HG02884 (cell line): ENCODE results near the gene ADAMTSL4.
"Not testable (repeated sequence)": the region's sequence is repeated elsewhere in the genome, so short reads cannot be mapped to it uniquely, and the experiment has no call there.

Experiments used
- ATAC-seq: cut with Tn5 transposase; IDR thresholded peaks from one replicate; pipeline ENCODE4 v1.9.1; 2021; ENCODE audit warnings: mild to moderate bottlenecking, moderate library complexity; ENCODE audit not compliant: unreplicated experiment

ADAMTSL4 gene

DNA sequence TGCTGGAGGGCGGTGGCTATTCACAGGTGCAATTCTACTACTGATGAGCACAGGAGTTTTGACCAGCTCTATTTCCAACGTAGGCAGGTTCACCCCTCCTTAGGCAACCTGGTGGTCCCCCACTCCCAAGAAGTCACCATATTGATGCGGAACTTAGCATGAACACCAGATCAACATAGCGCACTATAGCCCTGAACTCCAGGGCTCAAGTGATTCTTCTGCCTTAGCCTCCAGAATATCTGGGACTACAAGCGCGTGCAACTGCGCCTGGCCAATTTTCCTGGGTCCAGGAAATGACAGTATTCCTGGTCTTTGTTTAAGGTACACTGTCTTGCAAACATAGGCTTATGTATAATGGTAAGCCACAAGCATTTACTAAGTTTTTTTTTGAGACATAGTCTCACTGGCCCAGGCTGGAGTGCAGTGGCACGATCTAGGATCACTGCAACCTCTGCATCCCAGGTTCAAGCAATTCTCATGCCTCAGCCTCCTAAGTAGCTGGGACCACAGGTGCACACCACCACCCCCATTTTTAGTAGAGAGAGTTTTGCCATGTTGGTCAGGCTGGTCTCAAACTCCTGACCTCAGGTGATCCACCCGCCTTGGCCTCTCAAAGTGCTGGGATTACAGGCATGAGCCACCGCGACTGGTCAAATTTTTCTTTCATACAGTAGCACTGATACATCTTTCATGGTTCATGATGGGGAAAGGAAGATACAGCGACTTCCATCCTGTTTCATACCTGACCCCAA, 17.6 kb downstream of the ADAMTSL4 start:
- no peak for ATAC-seq

DNA sequence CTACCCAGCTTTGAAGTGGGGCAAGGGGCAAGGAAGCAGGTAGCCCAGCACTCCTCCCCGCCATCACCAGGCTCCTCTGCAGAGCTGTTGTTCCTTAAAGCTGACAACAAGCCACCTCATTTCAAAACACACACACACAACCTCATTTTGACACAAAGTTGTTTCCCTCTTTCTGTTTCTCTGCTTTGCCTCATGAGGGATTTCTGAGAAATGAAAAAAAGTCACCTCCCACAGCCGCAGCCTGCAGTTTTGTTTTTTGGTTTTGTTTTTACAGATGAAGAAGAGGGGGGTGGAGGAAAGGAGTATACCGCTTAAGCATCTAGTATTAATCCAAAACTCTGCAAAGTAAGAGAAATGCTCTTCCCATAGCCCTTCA, 18.1 kb downstream of the ADAMTSL4 start:
- ATAC-seq = no peak

DNA sequence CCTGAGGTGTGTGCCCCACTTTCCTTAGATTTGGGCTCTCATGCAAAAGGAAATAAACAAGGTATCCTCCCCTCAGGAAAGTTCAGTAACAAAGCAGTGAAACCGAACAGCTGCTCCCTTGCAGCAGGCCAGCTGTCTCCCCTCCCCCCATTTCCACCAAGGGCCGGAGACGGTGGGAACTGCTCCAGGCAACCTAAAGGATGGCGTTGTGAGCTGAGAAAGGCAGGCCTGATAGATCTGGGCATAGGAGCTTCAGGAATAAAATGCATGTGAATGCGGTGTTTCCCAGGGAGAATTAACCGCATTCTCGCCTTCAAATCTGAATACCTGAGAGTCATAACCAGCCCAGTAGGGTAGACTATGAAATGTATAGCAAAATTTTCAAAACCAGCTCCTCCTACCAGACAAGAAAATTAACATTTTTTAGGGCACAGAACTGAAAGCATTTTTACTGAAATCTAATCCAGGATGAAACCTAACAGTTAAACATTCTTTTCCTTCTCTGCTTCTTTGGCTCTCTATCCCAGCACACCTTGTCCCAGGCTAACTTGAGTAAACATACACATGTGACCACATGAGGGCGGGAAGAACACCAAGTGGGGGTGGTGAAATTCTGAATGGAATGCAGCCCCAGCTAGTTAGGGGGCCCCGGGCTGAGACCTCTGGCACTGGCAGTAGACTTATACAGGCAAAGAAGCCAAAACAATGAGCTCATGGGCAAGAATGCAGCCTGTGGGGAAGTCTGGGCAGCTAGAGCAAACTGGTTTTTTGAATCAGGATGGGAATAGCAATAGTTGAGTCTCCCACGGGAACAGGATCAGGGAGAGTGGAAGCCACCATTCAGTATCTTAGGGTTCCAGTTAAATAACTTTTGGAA, 18.7 kb downstream of the ADAMTSL4 start:
- ATAC-seq = no peak

DNA sequence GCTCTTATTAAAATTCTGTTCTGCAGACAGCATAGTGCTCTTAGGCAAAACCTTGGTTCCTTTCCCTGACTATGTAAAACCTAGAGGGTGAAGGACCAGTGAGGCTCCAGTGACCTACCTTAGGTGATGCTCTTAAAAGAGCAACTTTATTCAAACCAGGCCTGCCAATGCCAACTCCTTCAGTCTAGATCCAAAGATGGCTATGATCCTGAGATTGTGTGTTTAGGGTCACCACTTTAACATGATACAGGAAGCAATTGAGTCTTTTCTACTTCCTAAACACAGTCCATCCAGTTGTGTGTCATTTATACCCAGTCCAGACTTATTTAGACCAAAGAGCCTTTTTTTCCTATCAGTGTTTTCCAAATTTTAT, 19.4 kb downstream of the ADAMTSL4 start:
- ATAC-seq = no peak

DNA sequence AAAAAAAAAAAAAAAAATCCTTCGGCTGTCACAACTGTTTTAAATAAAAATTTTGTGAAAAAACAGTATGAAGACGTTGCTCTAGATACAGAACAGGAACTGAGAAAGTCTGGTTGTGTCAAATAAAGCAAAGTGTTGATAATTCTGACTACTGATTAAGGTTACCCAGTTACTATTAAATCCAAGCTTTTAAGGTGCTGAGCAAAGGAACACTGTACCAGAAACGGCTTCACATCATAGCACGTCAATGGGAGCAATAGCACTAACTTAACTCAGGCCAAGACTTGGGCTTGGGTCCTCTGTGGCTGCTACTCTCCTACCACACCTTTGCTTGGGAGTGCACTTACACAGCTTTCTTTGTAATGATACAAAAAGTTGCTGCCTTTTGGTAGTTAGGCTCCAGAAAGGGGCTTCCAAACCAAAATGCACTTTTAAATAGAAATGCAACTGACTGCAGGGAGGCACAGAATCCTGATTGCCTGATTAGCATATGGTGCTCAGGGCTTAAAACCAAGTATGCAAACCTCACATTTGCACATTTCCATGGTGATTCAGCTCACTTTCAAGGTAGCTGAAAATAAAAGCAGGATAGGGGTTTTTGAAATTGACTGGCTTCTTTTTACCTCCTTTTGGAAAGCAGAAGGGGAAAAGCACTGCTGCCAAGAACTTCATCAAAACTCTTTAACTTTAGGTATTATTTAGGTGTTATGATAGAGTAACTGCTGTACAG, 23.9 kb downstream of the ADAMTSL4 start:
- no peak for ATAC-seq

DNA sequence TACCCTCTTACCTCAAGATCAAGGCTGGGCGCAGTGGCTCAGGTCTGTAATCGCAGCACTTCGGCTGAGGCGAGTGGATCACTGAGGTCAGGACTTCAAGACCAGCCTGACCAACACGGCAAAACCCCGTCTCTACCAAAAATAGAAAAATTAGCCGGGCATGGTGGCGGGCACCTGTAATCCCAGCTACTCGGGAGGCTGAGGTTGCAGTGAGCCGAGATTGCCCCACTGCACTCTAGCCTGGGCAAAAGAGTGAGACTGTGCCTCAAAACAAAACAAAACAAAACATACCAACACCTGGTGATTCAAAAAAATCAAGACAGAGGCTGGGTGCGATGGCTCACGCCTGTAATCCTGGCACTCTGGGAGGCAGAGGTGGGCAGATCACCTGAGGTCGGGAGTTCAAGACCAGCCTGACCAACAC, 24.5 kb downstream of the ADAMTSL4 start:
- not testable (repeated sequence) for ATAC-seq

DNA sequence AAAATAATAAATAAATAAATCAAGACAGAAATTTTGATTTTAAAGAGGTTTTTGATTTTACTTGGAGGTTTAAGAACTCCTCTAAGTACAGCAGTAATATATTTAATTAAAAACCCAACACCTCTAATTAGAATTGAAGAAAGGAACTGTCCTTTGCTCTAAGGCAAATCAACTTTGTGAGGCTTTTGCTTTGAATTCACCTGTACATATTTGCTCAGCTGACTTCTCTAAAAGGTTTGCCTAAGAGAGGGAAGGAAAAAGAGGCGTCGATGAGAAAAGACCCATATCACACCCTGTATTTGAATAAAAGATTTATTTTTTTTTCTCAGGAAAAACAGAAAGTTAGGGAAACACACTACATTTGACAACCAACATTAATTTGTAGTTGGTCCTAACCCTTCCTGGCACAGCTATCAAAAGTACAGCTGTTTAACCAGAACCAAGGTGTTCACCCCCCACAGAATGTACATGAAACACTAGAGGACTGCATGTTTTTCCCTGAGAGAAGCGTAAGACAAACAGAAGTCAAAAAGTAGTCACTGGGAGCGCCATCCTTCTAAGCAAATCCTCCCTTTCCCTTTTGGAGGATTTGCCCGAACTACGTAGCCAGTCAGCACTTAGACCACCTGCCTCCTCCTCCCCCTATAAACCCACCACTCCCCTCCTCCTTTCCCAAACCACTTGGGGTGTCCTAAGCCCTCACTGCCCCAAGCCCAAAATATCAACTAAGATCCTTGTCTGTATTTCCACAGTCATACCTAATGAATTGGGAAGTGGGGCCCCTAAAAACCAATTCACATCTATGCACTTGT, 25.3 kb downstream of the ADAMTSL4 start:
- no peak for ATAC-seq

DNA sequence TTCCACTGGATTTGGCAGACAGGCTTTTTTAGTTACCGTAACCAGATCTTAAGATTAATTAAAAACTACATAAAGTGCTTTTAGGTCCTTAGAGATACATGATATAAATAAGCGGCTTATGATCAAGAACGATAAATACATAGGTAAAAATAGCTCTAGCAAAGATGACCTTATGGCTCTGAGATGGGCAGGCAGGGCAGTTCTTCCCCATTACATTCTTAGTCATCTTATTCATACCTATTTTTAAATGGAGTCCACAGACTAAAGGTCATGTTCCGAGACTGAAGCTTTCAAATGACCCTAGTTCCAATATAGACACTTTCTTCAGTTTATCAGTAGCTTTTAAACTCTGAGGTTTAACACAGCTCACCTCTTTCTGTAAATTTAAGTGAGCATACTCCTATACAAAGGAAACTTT, 25.9 kb downstream of the ADAMTSL4 start:
- no peak for ATAC-seq

DNA sequence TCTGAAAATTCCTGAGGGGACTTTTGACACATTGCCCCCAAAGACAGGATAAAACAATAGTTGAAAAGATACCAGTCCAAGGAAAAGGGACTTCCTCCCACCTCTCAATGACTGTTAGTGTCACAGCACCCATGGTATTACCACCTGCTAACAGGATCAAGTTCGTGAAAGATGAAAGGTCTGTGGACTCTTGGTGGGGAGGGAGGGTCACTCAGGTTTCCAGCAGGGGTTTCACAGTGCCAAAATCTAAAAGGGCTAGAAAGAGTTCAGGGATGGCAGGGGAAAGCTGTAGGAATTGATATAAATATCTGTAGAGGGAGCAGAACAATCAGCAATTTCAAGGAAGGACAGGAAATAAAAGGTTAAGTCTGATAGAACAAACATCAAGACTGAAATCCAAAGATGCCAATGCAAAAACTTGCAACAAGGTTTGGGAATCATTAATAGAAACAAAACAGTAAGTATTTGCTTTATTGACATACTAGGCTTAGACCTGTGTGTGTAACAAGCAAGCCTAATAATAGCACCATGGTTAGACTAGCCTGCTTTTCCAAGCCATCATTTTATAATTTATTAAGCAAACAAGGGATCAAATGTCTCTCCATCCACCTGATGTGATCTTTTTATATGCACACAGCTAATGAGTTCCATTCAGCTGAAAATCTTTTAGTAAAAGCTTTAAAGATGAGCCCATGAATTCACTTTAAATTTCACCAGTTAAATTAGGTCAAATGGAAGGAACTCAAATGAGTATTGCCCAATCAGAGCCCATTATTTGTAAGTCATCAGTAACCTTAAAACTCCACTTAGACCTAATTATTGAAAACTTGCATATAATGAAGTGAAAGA, 26.5 kb downstream of the ADAMTSL4 start:
- ATAC-seq = no peak

DNA sequence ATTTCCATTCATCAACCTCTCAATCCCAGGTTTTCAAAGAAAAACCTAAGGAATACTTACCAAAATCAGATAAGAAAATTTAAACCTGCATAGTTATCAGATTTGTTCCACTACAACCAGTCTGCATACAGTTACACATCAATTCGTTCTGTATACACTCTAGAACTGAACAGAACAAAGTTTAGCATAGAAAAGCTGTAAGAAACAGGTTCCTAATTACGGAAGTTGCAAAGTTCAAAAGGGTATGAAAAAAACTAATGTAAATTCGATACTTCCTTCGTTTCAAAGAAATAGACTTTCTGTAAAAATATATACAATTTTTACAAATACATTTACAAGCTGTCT, 27.1 kb downstream of the ADAMTSL4 start:
- no peak for ATAC-seq

DNA sequence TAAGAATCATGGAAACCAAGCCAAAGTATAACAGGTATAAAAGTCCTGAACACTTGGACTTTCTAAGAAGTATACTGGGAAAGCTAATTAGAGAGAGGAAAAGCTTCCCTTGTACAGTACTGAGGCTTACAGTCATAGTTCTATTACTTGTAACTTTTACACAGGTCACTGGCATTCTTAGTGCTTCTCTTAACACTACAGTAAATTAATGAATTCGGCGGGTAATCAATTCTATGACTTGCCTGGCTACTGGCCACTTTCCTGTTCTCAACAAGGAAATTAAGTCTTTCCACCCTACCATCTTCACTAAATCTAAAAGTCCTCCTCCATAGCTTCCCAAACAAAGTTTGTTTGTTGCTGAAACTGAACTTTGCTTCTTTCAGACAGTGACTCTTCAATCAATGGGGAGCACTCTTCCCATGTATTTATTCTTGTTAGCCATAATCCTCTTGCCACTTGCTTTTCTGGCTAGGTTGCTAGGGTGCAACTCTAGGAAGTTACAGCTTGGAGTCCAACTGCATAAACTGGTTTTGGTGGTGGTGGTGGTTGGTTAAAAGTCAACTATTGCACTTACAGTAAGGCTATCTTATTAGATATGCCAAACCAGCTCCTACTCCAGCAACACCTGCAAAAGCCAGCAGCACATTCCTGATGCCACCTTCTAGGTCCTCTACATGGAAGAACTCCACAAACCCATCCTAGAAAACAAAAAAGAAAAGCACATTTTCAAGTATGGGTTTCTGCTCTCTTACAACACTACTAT, 27.8 kb downstream of the ADAMTSL4 start:
- ATAC-seq = no peak

DNA sequence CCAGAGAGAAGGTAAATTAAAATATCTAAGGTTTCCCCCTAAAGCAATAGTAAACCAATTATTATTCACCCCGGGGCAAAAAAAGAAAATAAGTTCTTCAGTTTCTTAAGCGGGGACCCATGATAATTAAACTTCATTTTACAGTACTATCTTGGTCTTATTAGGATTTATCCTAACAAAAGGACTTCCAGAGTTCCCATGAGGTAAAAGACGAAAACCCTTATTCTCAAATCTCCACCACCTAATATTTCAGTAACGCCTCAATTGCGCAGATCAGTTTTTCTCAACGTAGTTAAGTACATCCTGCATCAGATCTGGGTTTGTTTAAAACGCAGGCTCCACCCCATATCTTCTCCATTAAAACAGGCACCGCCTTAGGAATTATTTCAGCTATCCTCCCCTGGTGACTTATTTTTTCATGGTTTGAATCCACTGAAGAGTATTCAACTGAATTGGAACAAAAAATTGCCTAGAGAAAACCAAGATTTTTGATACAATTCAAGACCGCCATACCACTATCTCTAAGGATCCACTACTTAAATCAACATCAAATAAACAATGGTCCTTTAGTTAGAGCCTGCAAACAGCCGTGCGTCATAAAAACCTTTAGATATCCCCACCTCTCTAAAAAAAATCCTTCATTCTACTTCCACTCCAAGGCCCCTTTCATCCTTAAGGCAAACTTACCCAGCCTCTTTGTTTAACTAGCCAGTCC, 28.5 kb downstream of the ADAMTSL4 start:
- ATAC-seq = no peak

DNA sequence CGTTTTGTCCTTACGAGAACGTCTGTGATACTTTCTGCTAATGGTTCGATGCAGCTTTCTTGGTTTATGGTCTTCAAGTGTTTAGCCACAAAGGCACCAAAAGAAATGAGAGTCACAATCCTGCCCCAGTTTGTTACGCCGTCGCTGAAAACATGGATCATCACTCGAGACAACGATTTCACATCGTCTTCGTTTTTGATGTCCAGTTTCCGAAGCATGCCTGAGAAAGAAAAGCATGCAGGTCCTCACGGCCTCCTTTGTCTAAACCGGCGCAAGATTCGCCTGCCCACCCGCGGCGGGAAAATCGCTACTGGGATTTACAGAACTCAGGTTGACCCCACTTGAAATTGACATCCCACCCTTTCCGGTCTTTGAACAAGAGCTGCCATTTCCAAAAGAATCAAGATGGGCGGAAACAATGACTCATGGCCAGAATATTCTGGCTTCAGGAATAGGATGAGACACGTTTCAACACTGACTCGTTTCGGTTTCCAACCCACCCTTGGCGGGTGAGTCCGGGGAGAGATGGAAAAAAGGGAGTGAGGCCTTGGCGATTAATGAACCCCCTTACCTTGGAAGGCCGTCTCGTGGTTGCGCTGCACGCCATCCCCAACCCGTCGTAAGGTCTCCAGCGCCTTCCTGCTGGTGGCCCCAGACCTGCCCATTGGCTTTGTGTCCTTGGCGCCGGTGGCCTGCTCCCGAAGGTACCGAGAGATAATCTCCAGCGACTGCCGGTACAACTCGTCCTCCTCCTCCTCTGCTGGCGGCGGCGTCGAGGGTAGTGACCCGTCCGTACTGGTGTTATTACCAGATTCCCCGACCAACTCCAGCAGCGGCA, 29.3 kb downstream of the ADAMTSL4 start:
- peak; percentile 2 for ATAC-seq

DNA sequence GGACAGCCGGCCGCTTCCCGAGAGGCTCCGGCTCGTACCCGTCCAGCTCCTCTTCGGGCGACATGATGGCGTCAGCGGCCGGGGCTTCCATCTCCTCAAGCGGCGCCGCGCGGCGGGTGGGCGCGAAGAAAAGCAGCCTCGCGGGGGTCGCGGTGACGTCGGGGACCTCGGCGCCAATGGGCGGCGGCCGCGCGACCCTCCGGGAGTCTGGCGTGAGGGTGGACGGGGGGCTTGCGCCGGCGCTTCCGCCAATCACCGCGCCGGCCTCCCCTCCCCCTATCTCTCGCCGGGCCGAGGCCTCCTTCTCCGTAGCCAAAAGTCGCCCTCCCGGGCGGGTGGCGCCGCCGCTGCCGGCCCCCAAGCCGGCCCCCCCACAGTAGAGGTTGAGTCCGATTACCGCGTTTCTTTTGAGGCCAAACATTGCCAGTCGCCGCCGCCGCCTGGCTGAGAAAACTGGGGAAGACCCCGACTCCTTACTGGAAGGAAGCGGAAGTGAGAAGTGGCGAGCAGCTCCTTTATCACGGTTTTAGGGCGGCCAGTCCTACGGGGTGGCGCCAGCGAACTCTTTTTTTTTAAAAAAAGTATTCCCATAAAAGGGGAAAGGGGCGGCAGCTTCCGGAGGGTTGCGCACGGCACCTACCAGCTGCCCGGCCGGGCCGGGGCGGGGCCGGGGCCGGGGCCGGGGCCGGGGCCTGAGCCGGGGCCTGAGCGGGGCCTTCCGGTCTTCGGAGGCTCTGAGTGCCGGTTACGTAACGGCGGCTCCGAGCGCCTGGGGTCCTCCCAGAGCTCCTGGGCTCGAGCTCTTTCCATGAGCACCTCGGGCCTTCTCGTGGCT, 30.1 kb downstream of the ADAMTSL4 start, which contains the start of gene MCL1:
MCL1 (minus strand) TSS at position 501 of the 835 bp plus-strand sequence; CDS start at position 421, 80 bp downstream.
- ATAC-seq = peak; percentile 79

DNA sequence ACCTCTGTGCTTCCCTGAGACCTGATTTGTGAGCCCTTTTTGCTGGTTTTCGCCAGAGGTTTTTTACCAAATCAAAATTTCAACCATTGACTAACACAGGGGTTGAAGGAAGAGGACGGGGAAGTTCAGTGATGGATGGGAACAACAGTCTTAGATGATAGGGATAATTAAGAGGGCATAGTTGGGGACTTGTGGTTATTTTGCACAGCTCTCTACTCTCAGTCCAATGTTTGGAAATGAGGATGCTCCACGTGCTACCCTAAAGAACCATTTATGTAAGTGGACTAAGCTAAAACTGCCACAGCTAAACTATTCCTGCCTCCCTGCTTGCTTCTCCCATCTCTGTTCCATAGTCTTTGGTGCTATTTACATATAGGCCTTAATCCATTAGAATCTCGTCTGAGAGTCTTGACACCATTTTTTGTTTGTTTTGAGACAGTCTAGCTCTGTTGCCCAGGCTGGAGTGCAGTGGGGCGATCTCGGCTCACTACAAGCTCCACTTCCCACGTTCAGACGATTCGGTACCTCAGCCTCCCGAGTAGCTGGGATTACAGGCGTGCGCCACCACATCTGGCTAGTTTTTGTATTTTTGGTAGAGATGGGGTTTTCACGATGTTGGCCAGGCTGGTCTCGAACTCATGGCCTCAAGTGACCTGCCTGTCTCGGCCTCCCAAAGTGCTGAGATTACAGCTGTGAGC, 30.9 kb downstream of the ADAMTSL4 start:
- no peak for ATAC-seq

DNA sequence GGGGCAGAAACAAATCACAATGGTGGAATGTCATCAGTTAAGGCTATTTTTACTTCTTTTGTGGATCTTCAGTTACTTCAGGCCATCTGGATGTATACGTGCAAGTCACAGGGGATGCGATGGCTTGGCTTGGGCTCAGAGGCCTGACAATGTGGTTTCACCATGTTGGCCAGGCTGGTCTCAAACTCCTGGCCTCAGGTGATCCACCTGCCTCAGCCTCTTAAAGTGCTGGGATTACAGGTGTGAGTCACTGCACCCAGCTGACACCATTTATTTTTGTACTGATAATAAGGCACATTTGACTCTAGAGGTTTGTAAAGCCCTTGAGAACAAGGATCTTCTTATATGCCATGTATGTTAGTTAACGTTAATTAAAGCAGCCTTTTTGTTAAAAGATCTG, 31.8 kb downstream of the ADAMTSL4 start:
- ATAC-seq = not testable (repeated sequence)
